Cerebellar cortex (tissue), 1 donor: ENCODE measurements around the gene CLMP.

Experiments used
- DNase-seq: peaks from one replicate; pipeline ENCODE4 v3.0.0-alpha.2; 2015; ENCODE audit warnings: low spot score

The CLMP gene, protein sequence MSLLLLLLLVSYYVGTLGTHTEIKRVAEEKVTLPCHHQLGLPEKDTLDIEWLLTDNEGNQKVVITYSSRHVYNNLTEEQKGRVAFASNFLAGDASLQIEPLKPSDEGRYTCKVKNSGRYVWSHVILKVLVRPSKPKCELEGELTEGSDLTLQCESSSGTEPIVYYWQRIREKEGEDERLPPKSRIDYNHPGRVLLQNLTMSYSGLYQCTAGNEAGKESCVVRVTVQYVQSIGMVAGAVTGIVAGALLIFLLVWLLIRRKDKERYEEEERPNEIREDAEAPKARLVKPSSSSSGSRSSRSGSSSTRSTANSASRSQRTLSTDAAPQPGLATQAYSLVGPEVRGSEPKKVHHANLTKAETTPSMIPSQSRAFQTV

DNA sequence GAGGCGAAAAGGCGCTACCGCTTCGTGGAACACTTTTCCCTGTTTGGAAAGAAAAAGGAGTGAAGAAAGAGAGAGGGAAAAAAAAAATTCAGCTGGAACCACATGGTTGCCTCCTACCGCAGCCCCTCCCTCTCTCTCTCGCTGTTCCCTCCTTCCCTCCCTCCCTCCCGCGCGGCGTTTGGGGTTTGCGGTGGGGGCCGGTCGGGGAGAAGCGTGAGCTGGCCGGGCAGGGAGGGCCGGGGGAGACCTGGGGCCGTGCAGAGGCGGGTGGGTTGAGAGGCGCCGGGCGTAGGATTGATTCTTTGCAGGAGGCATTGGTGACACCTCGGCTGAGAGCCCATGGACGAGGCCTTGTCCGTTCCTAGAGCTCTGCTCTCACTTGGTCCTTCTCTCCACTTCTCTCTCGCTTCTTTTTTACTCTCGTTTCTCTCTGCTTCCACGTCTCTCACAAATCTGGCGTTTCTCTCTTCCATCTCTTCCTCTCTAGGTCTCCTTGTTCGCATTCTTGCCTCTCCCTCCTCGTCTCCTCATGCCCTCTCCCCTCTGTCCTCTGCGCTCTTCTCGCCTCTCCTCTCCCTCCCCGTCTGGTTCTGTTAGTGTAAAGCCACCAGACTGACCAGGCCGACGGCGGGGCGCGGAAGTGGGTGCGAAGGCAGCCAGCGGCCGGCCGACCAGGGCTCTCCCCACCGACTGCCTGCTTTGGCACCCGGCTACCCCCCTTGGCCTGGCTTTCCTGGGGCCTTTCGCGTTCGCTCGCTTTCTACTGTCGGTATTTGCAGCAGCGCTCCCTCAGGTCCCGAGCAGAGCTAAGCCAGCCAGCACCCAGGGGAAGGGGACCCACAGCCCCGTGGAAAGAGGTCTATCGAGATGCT is at the start of gene CLMP:
CLMP (minus strand) TSS at position 61 of the 872 bp plus-strand sequence. CDS start 308 bp downstream, outside the sequence.
- DNase-seq, result no peak

DNA sequence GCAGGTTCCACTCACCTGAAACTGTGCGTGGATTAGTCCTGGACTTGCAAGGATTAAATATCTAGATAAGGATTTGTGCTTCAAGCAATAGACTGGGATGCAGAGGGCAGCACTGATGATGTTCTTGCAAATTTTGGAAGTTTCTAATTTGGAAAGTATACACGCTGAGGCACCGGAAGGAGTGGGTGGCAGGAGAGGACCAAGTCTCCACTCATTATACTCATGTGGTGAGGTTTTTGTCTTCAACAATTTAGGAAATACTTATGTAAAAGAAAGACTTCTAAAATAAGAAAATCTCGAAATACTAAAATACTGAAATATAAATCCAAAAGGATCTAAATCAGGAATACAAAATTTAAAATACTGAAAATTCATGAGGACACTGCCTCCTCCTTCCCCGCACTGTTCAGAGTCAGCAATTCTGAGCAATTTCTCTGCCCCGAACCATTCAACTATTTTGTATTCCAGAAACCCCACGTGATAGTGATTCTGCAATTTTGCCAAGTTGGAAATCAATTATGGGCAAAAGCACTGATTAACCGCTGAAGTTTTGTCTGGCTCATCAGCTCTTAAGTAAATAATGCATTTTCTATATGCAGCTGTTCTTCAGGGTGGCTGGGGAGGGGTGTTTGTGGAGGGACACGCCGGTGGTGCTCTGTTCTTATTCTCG is 47.0 kb upstream of the CLMP start:
- DNase-seq, result no peak

DNA sequence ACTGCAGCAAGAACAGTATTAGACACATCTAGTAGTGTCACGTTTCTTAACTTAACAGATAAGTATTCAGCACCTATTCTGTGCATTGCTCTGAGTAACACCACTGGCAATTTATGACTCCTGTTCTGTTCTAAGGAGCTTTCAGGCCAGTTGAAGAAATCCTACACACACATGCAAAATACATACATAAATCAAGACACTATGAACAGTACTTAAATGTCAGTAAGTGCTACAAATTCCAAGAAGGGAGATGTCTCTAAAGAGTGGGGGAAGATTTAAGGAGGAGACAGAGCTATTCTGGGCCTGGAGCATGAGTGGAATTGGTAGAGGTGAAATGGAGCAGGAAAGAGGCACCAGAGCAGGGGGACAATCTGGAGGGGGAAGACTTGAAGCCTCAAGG is 46.2 kb upstream of the CLMP start:
- DNase-seq, result no peak

DNA sequence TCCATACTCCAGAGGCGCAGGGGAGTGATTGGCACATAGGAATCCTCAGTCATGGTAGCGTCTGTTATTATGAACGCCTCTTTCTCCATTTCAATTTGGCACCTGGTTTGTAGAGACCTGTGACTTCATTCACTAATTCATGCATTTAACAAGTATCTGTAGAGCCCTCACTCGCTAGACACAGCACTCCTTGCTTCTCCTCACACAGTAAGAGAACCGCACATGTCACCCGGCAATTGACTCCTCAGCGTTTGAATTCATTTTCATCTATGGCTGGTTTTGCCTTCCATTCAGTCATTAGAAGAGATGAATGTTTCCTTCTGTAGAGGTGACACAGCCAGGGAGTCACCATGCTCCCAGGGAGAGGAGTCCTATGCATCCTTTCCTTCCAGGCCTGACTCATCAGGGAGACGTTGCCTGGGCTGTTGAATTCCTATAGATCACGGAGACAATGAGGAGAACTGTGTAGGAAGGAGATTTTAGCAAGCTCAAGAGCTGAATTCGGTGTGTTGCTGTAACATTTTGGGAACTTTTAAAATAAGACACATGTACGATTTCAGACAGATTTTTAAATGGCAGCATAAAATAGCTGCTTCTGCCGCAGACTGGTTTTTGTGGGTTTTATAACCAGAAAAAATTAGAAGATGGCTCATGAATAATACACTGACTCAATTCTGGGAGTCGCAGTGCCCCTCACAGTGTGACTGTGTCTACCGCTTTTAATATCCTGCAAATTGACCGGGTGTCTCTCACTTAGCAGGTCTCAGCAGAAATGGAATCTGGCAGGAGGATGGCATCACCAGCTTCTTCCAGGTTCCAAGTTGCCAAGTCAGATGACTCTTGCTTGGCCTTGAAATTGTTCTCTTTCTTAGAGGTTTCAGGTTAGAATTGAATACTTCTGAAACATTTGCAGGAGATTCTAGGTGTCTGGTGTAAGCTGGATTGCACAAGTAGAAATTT is 44.4 kb upstream of the CLMP start:
- peak; percentile 70 for DNase-seq

DNA sequence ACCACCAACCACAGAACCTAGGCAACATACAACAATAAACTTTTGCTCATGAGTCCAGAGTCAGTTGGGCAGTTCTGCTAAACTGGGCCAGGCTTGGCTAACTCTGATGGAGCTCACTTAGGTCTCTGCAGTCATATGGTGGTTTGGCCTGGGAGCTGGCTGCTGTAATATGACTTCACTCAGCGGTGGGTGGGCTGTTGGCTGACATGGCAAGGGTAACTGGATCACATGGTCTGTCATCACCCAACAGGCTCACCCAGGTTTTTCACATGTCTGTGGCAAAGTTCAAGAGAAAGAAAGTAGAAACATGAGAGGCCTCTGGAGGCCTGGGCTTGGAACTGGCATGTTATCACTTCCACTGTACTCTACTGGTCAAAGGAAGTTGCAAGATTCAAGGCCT is 43.2 kb upstream of the CLMP start:
- DNase-seq, result no peak

DNA sequence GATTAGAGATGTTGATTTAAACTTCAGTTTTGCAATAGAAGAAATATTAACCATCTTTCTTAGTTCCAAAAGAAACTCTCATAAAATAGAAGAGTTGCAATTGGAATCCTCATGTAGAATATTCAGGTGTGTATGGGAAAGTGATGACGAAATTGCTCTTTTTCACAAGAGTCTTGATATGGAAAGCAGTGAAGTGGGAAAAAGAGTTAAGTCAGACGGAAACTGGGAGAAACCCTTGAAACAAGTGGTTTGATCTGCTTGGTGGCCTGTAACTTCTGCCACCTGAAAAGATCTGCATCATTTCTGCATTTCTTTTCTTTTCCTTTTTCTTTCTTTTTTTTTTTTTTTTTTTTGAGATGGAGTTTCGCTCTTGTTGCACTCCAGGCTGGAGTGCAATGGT is 41.8 kb upstream of the CLMP start:
- no peak for DNase-seq

DNA sequence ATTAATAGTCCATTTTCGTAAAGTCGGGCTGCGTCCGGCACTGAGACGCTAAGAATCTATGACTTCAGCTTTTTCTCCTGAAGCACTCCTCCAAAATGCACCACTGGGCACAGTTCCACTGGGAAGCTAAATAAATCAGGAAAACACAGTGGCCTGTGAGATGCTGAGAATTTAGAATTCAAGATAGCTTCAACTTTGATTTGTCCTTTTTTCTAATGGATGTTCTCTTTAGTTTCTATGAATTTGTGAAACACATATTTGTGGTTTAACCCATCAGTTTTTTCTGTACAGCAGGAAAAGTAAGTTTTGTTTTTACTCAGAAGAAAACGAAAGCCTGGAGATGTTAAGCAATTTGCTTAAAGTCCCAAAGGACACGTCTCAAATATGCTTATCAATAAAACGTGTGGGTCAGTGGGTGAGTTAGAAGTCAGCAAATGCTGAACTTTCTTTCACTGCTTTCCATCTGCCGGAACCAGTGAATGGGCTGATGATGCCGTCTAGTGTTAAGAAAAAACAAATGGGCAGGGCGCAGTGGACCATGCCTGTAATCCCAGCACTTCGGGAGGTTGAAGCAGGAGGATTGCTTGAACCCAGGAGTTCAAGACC is 40.7 kb upstream of the CLMP start:
- no peak for DNase-seq

DNA sequence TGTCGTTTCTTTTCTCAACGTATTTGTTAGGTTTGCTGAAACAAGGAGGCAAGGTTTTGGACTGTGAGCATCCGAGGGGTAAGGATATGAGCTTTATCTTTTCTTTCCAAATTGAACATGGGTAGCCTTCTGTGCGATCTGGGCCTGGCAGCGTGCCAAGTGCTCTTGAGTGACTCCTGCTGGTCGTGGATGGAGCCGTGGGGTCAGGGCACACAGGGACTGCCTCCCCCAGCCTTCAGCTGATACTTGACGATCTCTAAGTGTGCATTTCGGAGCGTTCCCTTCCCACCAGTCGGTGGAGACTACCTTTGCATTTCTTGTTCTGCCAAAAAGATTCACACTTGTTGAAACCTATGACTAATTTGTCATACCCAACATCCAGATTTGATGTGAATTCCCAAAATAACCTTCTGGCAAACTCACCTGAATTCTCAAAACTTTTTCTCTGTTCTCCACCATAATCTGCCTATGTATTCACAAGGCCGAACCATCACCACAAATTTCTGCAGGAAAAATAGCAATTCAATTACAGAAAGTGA is 40.1 kb upstream of the CLMP start:
- no peak for DNase-seq

DNA sequence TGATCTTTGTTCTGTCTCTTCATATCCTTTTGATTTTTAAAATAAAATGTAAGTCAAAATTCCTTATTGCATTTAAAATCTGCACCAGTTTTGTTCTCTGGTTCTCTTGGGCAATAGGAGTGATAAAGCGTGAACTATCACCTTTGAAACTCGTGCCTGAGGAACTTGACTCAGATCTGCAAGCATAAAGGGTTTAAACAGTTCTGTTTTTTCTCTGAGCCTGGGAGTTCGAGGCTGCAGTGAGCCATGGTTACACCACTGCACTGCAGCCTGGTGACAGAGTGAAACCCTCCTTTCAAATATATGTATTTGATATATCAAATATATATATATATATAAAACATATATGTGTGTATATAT is 38.9 kb upstream of the CLMP start:
- no peak for DNase-seq

DNA sequence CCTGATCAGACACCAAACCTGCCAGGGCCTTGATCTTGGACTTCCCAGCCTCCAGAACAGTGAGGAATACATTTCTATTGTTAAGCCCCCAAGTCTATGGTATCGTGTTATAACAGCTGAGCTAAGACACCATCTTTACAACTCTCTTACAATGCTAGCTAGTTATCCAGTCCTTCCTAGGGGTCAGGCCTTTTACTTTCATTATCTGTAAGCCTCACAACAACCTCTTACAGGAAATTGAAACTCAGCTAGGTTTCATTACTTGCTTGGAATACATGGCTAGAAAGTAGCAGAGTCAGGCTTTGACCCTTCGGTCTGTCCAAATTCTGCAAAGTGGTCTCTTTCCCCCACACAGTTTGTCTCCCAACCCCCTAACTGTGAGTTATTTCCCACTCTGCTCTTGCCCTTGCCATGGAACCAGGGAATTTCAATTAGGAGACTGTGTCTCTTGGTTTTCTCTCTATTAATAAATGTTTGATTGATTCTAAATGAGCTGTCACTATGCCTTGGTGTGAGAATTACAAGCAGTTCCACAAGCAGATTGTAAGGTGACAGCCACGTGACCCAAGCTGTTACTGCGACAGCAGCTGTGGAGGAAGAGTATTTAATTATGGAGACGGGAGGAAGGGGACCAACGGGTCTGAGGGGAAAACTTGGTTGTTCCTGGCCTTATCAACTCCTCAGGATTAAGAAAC is 38.4 kb upstream of the CLMP start:
- no peak for DNase-seq

DNA sequence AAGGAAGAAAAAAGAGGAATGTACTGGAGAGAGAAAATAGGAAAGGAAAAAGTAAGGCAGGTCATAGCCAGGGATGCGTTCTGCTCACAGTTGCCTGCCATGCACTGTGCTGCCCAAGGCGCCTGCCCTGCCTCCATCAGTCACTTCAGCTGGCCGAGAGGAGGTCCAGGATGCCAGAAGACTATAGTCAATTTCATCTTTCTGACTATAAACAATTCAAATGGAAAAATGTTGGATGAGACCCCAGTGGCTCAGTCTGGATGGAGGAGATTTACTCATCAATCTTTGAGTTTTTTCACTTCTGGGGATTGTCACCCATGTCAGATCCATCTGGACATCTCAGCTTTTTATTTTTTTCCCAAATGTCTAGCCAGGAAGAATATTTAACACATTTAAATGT is 36.7 kb upstream of the CLMP start:
- DNase-seq, result no peak

DNA sequence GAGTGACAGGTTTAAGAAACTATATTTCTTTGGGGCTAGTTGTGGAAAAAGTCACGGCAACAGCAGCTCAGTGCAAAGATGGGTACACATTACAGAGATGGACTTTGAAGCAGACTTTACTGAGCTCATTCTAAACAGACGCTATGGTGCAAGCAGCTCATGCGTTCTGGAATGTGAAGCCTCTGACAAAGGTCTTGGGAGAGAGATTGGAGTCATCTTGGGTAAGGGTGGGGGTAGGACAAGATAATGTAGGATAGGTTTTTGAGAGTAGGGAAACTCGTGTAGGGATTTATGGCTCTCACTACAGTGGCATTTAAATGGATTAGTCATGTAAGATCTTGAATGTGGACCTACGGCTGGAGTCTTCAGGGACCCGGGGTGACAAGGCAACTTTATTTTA is 36.2 kb upstream of the CLMP start:
- no peak for DNase-seq

DNA sequence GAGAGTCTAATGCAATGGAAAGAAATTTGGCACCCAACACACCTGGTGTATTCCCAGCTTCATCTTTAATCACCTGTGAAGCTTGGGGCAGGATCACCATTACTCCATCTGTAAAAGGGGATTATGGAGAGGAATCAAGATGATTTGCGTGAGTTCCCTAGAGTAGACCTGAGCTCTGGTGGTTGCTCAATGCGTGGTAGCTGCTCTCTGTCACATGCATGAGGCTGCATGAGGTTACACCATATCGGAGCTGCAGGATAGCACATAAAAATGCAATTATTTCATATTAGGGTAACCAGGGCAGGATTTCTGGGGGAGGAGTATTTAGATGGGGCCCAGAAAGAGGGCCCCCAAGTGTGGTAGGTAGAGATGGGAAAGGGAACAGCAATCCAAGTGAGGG is 35.3 kb upstream of the CLMP start:
- DNase-seq, result no peak

DNA sequence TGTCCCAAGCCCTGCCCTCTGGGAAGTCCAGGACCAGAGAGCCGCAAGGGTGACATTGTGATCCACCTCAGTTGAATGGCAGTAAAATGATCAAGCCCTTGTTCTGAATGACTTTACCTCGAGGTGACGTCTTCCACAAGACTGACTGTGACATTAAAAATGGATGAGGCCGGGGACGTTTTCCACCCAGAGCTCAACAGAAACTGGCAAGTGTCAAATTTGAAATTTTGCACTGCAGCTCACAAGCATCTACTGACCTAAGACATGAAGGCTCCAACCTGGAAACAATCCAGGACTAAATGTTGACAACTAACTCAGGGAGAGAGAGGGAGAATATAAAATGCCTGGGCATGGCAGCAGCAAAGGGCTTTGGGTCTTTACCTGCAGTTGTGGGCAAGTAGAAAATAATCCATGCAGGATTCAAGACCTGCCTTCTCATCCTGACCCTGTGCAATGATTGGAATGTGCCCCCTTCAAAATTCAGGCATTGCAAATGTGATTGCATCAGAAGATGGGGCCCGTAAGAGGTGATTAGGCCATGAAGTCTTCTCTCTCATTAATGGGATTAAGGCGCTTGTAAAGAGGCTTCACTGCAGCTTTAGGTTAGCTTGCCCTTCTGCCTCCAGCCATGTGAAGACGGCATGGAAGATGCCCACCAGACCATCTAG is 33.6 kb upstream of the CLMP start:
- DNase-seq, result no peak

DNA sequence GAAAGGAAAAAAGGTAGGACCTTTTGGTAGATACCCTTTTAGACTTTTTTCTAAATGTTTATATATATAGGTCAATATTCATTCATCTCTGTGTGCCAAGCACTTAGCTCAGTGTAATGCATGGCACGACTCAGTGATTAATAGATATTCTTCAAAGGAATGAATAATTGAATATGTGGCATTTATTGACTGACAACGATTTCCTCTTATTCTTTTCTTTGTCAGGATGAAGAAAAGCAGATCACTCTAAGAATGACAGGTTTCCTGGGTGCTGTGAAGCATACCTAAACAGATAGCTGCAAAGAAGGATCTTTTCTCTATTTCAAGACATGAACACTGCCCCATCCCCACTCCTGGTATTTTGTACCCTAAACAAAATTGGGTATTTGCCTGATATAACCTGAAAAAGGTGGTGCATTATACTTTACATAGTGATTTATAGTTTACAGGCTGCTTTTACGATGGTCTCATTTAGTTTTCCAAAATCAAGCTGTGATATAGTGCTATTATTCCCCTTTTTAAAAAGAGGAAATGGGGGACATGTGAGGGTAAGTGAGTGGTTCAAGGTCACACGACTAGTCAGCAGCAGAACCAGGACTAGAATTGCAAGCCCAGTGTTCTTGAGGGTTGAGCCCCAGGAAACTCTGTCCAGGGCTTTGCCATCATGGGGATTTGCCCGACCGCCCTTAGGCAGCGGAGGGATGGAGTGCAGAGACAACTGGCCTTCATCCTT is 32.9 kb upstream of the CLMP start:
- no peak for DNase-seq

DNA sequence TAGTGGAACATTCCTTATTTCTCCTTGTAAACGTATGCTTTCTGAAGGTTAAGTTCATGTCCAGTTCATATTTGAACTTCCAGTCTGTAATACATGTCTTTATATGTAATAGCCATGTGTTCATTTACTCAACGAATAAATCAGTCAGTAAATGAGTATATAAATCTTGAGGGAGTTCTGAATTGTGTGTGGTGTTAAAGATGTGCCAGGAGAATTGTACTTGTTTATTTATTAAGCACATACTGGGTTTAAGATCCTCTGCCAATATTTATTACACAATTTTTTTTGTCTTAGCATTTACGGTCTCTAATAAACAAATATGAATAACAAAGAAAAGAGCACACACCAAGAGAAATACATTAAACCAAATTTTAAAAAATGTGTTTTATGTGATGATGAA is 26.5 kb upstream of the CLMP start:
- no peak for DNase-seq

DNA sequence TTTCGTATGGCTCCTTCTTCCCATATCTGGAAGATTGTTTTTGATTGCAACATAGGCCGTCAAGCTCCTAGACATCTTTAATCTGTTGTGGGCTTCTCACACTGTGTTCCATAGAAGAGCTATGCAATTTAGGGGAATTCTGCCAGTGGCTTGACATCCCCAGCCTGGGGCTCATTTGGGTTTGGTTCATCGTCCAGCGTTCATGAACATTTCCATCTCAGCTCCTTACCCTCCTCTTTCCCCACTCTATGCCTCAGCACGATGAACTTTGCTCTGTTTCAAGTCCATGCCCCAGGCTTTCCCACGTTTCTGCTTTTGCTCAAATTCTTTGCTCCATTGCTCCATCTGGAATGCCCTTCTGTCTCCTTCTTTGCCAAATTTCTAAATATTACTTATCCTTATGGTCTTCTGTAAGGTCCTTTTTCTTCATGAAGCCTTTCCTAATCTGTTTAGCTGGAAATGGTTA is 26.1 kb upstream of the CLMP start:
- peak; percentile 10 for DNase-seq

DNA sequence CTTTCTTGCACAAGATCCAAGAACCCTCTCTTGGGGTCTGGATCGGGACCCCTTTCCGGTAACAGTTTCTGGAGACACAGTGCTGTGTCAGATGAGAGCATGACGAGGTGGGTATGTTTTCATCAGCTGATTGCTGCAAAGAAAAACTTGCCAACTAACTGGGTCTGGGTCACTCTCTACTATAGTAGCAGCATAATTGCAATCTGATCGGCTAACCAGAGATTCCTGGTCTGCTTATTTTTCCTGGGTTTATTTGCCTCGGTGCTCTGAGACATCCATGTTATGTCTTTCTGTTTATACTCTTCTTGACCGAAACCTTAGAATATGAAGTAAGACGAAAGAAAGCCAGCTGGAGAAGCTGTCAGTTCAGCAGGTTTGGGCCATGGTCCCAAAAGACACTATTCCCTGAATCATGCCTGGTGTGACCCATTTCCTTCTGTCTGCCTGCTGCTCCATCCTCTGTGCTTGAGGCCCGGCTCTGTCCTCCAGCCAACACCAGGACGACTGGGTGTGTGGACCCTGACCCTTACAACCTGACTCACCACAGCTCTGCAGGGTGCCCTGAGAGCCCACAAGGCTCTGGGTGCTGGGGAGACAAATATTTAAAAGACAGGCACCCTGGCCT is 24.1 kb upstream of the CLMP start:
- peak; percentile 50 for DNase-seq
